MM.1S (cell line): ENCODE measurements around the gene MX1.
A peak's percentile ranks its signal among the peaks of the same experiment; 100 is the strongest.

Experiments used
- DNase-seq: peaks from one replicate; pipeline ENCODE4 v3.0.0-alpha.2; 2015
- H2AFZ ChIP-seq: fragments of 300-600 bp; sonication (generic); 2 replicates; pipeline ENCODE4 v1.6.0; 2016; ENCODE audit warnings: antibody characterized with exemption, low read length
- H3F3A ChIP-seq: fragments of 300-600 bp; sonication (generic); 2 replicates; pipeline ENCODE4 v1.6.1; 2016; ENCODE audit warnings: mild to moderate bottlenecking, antibody characterized with exemption, low read length, moderate library complexity, mixed read lengths; ENCODE audit not compliant: insufficient read depth
- H3K27ac ChIP-seq: fragments of 300-600 bp; sonication (generic); 2 replicates; pipeline ENCODE4 v1.5.1; 2016; ENCODE audit warnings: mild to moderate bottlenecking, low read length
- H3K27me3 ChIP-seq: fragments of 300-600 bp; sonication (generic); replicated peaks from 2 replicates; pipeline ENCODE4 v1.6.0; 2016; ENCODE audit warnings: low read length; ENCODE audit not compliant: insufficient read depth
- H3K36me3 ChIP-seq: fragments of 300-600 bp; sonication (generic); replicated peaks from 2 replicates; pipeline ENCODE4 v1.6.1; 2016; ENCODE audit warnings: mild to moderate bottlenecking, low read length, mixed read lengths; ENCODE audit not compliant: insufficient read depth
- H3K4me1 ChIP-seq: fragments of 300-600 bp; sonication (generic); 2 replicates; pipeline ENCODE4 v1.6.1; 2016; ENCODE audit warnings: low read length, mixed read lengths
- H3K4me2 ChIP-seq: fragments of 300-600 bp; sonication (generic); 2 replicates; pipeline ENCODE4 v1.6.0; 2016; ENCODE audit warnings: low read depth, low read length
- H3K4me3 ChIP-seq: fragments of 300-600 bp; sonication (generic); 2 replicates; pipeline ENCODE4 v1.5.1; 2016; ENCODE audit warnings: low read length, mixed read lengths
- H3K79me2 ChIP-seq: fragments of 300-600 bp; sonication (generic); 2 replicates; pipeline ENCODE4 v1.6.1; 2016; ENCODE audit warnings: mixed run types, low read length, mixed read lengths
- H3K9ac ChIP-seq: fragments of 300-600 bp; sonication (generic); 2 replicates; pipeline ENCODE4 v1.6.1; 2016; ENCODE audit warnings: low read length, mixed read lengths
- H3K9me2 ChIP-seq: fragments of 300-600 bp; sonication (generic); replicated peaks from 2 replicates; pipeline ENCODE4 v1.6.1; 2016; ENCODE audit warnings: mild to moderate bottlenecking, low read length, mixed read lengths; ENCODE audit not compliant: insufficient read depth
- H3K9me3 ChIP-seq: fragments of 300-600 bp; sonication (generic); replicated peaks from 2 replicates; pipeline ENCODE4 v1.6.1; 2016; ENCODE audit warnings: mild to moderate bottlenecking, low read length, mixed read lengths; ENCODE audit not compliant: insufficient read depth
- H4K20me1 ChIP-seq: fragments of 300-600 bp; sonication (generic); 2 replicates; pipeline ENCODE4 v1.6.1; 2016; ENCODE audit warnings: mild to moderate bottlenecking, low read length, moderate library complexity, mixed read lengths; ENCODE audit not compliant: insufficient read depth
- EZH2 ChIP-seq: fragments of 300-600 bp; sonication (generic); optimal IDR thresholded peaks from 2 replicates; pipeline ENCODE3; 2017; ENCODE audit warnings: low read depth, mild to moderate bottlenecking, antibody characterized with exemption, low read length, mixed read lengths
- EZH2phosphoT487 ChIP-seq: fragments of 300-600 bp; sonication (generic); IDR thresholded peaks from 2 replicates; pipeline ENCODE4 v1.6.1; 2018; ENCODE audit warnings: antibody characterized with exemption, low read length
- TF ChIP-seq, protein P1 (sequence below): fragments of 300-600 bp; sonication (generic); IDR thresholded peaks from 2 replicates; pipeline ENCODE4 v1.5.1; 2016; ENCODE audit warnings: antibody characterized with exemption, low read length, mixed read lengths

The MX1 gene, protein sequence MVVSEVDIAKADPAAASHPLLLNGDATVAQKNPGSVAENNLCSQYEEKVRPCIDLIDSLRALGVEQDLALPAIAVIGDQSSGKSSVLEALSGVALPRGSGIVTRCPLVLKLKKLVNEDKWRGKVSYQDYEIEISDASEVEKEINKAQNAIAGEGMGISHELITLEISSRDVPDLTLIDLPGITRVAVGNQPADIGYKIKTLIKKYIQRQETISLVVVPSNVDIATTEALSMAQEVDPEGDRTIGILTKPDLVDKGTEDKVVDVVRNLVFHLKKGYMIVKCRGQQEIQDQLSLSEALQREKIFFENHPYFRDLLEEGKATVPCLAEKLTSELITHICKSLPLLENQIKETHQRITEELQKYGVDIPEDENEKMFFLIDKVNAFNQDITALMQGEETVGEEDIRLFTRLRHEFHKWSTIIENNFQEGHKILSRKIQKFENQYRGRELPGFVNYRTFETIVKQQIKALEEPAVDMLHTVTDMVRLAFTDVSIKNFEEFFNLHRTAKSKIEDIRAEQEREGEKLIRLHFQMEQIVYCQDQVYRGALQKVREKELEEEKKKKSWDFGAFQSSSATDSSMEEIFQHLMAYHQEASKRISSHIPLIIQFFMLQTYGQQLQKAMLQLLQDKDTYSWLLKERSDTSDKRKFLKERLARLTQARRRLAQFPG

DNA sequence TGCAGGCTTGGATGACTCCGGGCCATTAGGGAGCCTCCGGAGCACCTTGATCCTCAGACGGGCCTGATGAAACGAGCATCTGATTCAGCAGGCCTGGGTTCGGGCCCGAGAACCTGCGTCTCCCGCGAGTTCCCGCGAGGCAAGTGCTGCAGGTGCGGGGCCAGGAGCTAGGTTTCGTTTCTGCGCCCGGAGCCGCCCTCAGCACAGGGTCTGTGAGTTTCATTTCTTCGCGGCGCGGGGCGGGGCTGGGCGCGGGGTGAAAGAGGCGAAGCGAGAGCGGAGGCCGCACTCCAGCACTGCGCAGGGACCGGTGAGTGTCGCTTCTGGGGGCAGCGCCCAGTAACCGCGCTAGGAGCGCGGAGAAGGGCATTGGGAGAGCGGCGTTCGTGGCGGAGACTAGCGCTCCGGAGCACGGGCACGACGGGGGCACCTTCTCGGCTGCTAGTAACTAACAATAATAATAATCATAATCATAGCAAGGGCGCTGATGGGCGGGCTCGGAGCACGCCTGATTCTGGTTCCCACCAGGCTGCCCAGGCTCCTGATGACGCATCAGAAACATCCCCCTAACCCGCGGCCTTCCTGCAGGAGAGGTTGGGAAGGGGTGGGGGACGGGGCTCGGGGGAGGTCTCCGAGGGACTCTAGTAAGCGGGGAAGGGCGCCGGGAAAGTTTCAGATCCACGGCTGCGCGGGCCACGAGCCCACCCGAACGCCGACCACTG, at the start of gene MX1:
MX1 (plus strand) TSS at position 286 of the 722 bp plus-strand sequence. CDS start 5,832 bp downstream, outside the sequence.
- DNase-seq: peak; percentile 98
- H3K4me1 ChIP-seq: peaks cover 4% of the 10 kb centered on the region; the same call in 1 of the 2 replicates
- H3K4me2 ChIP-seq: peak within 1 kb of the TSS; percentile 87
- H4K20me1 ChIP-seq: no peaks in the 10 kb centered on the region
- H3F3A ChIP-seq: peaks cover 7% of the 10 kb centered on the region; the same call in 1 of the 2 replicates
- TF ChIP-seq, protein P1, sequence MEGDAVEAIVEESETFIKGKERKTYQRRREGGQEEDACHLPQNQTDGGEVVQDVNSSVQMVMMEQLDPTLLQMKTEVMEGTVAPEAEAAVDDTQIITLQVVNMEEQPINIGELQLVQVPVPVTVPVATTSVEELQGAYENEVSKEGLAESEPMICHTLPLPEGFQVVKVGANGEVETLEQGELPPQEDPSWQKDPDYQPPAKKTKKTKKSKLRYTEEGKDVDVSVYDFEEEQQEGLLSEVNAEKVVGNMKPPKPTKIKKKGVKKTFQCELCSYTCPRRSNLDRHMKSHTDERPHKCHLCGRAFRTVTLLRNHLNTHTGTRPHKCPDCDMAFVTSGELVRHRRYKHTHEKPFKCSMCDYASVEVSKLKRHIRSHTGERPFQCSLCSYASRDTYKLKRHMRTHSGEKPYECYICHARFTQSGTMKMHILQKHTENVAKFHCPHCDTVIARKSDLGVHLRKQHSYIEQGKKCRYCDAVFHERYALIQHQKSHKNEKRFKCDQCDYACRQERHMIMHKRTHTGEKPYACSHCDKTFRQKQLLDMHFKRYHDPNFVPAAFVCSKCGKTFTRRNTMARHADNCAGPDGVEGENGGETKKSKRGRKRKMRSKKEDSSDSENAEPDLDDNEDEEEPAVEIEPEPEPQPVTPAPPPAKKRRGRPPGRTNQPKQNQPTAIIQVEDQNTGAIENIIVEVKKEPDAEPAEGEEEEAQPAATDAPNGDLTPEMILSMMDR: no peak
- TF ChIP-seq EZH2 (no peak), EZH2phosphoT487 (no peak)
- peak within 1 kb of the TSS; percentile 75 for H3K4me3 ChIP-seq
- no peaks in the 10 kb centered on the region for H3K36me3 ChIP-seq
- H3K9me2 ChIP-seq: no peaks in the 10 kb centered on the region
- H3K27ac ChIP-seq: peak within 1 kb of the TSS; percentile 33; the same call in 1 of the 2 replicates
- H3K9ac ChIP-seq: peak within 1 kb of the TSS; percentile 68
- no peaks in the 10 kb centered on the region for H3K79me2 ChIP-seq
- no peaks in the 10 kb centered on the region for H3K9me3 ChIP-seq
- H3K27me3 ChIP-seq: no peaks in the 10 kb centered on the region
- H2AFZ ChIP-seq: peak within 1 kb of the TSS; percentile 90

DNA sequence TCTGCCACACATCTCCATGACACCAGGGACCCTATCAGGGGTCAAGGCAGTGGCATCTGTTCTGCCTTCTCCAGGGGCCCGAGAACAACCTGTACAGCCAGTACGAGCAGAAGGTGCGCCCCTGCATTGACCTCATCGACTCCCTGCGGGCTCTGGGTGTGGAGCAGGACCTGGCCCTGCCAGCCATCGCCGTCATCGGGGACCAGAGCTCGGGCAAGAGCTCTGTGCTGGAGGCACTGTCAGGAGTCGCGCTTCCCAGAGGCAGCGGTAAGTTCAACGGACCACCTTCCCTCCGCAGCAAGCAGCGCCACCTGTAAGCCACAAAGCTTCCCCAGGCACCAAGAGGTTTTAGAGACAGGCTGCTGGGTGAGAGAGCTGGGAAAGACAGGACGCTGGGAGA, 48.3 kb upstream of the MX1 start:
- H2AFZ ChIP-seq: no peak overlapping the region
- H4K20me1 ChIP-seq: no peaks in the 10 kb centered on the region
- H3K4me3 ChIP-seq: no peak overlapping the region
- H3F3A ChIP-seq: no peaks in the 10 kb centered on the region
- TF ChIP-seq EZH2phosphoT487: no peak
- TF ChIP-seq, protein P1: no peak
- no peak for TF ChIP-seq EZH2
- no peaks in the 10 kb centered on the region for H3K9me3 ChIP-seq
- no peaks in the 10 kb centered on the region for H3K27me3 ChIP-seq
- H3K4me1 ChIP-seq: peaks cover 22% of the 10 kb centered on the region
- no peak for DNase-seq
- no peaks in the 10 kb centered on the region for H3K79me2 ChIP-seq
- no peak overlapping the region for H3K9ac ChIP-seq
- H3K4me2 ChIP-seq: no peak overlapping the region
- H3K9me2 ChIP-seq: no peaks in the 10 kb centered on the region
- H3K27ac ChIP-seq: no peak overlapping the region
- no peaks in the 10 kb centered on the region for H3K36me3 ChIP-seq

DNA sequence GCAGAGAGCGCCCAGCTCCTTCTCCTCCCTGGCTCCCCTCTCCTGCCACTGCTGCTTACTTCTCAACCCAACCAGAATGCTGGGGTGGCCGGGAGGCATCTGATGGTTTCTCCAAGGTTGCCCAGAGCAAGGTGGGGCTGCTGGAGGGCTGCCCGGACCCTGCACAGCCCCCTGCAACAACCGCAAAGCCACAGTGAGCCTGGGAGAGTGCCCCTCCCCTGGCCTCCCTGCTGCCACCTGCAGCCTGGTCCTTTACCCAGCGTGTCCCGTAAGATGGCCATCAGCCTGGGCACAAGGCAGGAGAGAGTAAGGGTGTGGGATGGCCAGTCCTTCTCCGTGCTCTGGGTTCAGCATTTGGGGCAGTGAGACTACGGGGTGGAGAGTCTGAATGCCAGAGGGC, 47.2 kb upstream of the MX1 start:
- no peak overlapping the region for H3K4me2 ChIP-seq
- H3F3A ChIP-seq: no peaks in the 10 kb centered on the region
- H3K9me2 ChIP-seq: no peaks in the 10 kb centered on the region
- H3K79me2 ChIP-seq: no peaks in the 10 kb centered on the region
- no peak overlapping the region for H3K9ac ChIP-seq
- H3K9me3 ChIP-seq: no peaks in the 10 kb centered on the region
- H3K4me1 ChIP-seq: peaks cover 22% of the 10 kb centered on the region
- H4K20me1 ChIP-seq: no peaks in the 10 kb centered on the region
- TF ChIP-seq EZH2phosphoT487: no peak
- TF ChIP-seq, protein P1: peak; percentile 16; the same call in 1 of the 2 replicates
- no peaks in the 10 kb centered on the region for H3K36me3 ChIP-seq
- no peaks in the 10 kb centered on the region for H3K27me3 ChIP-seq
- DNase-seq: no peak
- no peak overlapping the region for H2AFZ ChIP-seq
- H3K27ac ChIP-seq: no peak overlapping the region
- no peak overlapping the region for H3K4me3 ChIP-seq
